Subcutaneous adipose tissue (tissue), 4 donors: Measurements from ENCODE around the gene PRICKLE1. TPM values are rescaled to one million over a fixed set of nuclear protein-coding genes. Genes with fewer than 3 reads are reported as not detected.

Experiments
- total RNA-seq, 4 donors: library from RNA; depleted of rRNA; stranded (reverse); fragments of >200 nt; gene quantifications; one replicate each; pipeline ENCODE4 v1.1.0, GENCODE V29; 2016
- TF ChIP-seq, protein P1 (sequence below): fragments of 450-650 bp; IDR thresholded peaks from one replicate; pipeline ENCODE4 v1.5.1; 2016; ENCODE audit warnings: low read depth, mild to moderate bottlenecking, control low read depth, antibody characterized with exemption, moderate library complexity

The PRICKLE1 gene
- total RNA-seq, 4 donors from 2014 or later: 4.8 to 8.0 (median 5.9) TPM

- TF ChIP-seq, protein P1, sequence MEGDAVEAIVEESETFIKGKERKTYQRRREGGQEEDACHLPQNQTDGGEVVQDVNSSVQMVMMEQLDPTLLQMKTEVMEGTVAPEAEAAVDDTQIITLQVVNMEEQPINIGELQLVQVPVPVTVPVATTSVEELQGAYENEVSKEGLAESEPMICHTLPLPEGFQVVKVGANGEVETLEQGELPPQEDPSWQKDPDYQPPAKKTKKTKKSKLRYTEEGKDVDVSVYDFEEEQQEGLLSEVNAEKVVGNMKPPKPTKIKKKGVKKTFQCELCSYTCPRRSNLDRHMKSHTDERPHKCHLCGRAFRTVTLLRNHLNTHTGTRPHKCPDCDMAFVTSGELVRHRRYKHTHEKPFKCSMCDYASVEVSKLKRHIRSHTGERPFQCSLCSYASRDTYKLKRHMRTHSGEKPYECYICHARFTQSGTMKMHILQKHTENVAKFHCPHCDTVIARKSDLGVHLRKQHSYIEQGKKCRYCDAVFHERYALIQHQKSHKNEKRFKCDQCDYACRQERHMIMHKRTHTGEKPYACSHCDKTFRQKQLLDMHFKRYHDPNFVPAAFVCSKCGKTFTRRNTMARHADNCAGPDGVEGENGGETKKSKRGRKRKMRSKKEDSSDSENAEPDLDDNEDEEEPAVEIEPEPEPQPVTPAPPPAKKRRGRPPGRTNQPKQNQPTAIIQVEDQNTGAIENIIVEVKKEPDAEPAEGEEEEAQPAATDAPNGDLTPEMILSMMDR: no peak
Measured at GRCh38 chr12:42583016-42583415, 6.5 kb downstream of the PRICKLE1 start.

GRCh38 chr12:42582498-42582897 is 7.0 kb downstream of the PRICKLE1 start:
- TF ChIP-seq, protein P1: no peak

GRCh38 chr12:42582050-42582449 is 7.5 kb downstream of the PRICKLE1 start:
- TF ChIP-seq, protein P1: no peak

- TF ChIP-seq, protein P1: no peak
Measured at GRCh38 chr12:42576374-42576773, 13.2 kb downstream of the PRICKLE1 start.

DNA sequence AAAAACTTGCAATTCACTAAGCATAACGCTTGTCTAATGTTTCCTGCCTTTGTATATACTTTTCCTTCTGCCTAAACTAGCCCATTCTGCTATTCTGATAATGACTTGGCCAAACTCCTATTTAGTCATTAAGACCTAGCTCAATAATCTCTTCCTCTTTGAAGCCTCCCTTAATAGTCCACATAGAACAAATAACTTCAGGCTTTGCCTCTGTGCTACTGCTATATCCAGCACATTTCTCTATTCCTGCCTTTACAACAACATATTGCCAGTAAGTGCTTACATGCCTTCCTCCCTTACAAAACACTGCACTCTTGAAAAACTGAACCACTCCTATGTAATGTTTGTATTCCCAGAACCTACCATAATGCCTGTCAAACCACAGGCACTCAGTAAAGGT is 13.8 kb downstream of the PRICKLE1 start:
- TF ChIP-seq, protein P1: no peak

DNA sequence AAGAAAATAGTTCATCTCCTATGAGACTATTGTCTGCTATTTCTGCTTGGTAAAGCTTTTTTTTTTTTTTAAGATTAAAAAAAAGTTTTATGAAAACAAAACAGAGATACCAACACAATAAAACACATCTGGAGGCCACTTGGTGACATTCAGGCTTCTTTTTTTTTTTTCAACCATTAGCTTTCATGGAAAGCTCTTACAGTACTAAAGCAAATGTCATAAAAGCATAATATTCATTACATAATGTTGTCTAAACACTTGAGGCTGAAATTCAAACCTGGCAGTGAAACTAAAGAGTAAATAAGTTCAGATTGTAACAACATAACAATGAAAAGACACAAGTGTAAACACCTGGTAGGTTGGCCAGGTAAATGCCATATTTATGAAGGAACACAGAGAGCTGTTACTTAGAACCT is 14.7 kb downstream of the PRICKLE1 start:
- TF ChIP-seq, protein P1: no peak

DNA sequence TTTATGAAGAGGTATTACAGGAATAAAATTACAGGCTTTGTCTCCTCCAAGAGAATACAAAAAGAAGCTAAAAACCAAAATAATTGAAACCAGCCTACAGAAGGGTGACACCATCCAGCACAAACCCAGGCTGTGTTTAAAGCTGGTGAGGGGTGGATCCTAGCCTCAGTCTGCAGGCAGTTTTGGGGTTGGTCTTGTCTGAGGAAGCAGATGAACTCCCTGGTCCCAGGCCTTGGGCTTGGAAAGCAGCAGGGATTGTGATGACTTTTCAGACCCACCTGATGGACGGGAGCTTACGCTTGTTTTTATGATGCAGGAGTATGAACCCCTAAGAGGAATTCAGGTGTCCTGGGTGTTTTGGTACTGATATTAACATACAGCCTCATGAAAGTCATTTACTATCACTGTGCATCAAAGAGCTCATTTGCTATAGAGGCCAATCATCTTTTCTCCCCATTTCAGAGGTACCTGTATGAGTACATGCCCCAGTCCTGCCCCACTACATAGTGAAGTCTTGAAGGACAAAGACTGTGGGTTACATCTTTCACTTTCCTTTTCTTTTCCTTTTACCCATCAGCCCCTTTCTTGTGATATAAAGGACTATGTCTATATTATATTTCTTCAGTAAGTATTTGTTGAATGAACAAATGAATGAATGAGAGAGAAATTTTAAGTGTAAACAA is 18.1 kb downstream of the PRICKLE1 start:
- TF ChIP-seq, protein P1: no peak
